Right lobe of liver (tissue), 4 donors: ENCODE results near the gene TAGLN3.

ENCODE experiments used
- CTCF ChIP-seq, 4 donors: fragments of 200-600 bp in 3 of 4; fragments of 450-650 bp in 1 of 4; IDR thresholded peaks; one replicate each; pipeline versions ENCODE4 v1.5.1 to v1.8.0; 2016 to 2022; ENCODE audit warnings: antibody characterized with exemption in 4 of 4, mild to moderate bottlenecking in 2 of 4
- POLR2A ChIP-seq: fragments of 450-650 bp; IDR thresholded peaks from one replicate; pipeline ENCODE4 v1.6.1; 2017; ENCODE audit warnings: antibody characterized with exemption, mild to moderate bottlenecking
- donor health status: DM: no; HTN: no; CAD: no.
- donor health status: DM: no; HTN: no; CAD: no.
- donor health status: DM: no; HTN: yes; CAD: no.

- no peak for TF ChIP-seq CTCF (IDR thresholded peaks at IDR 0.05)
- no peak for TF ChIP-seq POLR2A
Observed at GRCh38 chr3:112035241-112035640, 36.5 kb downstream of the TAGLN3 start.
